GM18508 (cell line): ENCODE results near the gene CYSRT1.

Source experiments
- ATAC-seq: cut with Tn5 transposase; IDR thresholded peaks from one replicate; pipeline ENCODE4 v1.9.1; 2021; ENCODE audit warnings: moderate number of reproducible peaks; ENCODE audit not compliant: insufficient read depth, unreplicated experiment

Gene CYSRT1

GRCh38 chr9:137265496-137266161, 40.7 kb downstream of the CYSRT1 start:
- no peak for ATAC-seq

- ATAC-seq: no peak
Measured at GRCh38 chr9:137266162-137266527, 41.2 kb downstream of the CYSRT1 start.

GRCh38 chr9:137266585-137267453, 41.8 kb downstream of the CYSRT1 start:
- ATAC-seq: no peak

- no peak for ATAC-seq
Measured at GRCh38 chr9:137267933-137268355, 43.0 kb downstream of the CYSRT1 start.

GRCh38 chr9:137268538-137269201, 43.7 kb downstream of the CYSRT1 start:
- no peak for ATAC-seq

- no peak for ATAC-seq
Measured at GRCh38 chr9:137269231-137269772, 44.3 kb downstream of the CYSRT1 start.

GRCh38 chr9:137270929-137271695, 46.1 kb downstream of the CYSRT1 start:
- ATAC-seq: no peak

GRCh38 chr9:137271696-137272076, 46.7 kb downstream of the CYSRT1 start:
- ATAC-seq: no peak

GRCh38 chr9:137272241-137273094, 47.5 kb downstream of the CYSRT1 start:
- ATAC-seq: no peak

- ATAC-seq: no peak
Measured at GRCh38 chr9:137273095-137273490, 48.1 kb downstream of the CYSRT1 start.

- no peak for ATAC-seq
Measured at GRCh38 chr9:137273611-137274320, 48.8 kb downstream of the CYSRT1 start.

GRCh38 chr9:137275203-137275587, 50.2 kb downstream of the CYSRT1 start:
- no peak for ATAC-seq
